ENCODE measurements around the gene PRSS2. TPM values are rescaled to one million over a fixed set of nuclear protein-coding genes. Genes with fewer than 3 reads are reported as not detected.

PRSS2 gene
- total and polyA plus RNA-seq, 2 donors (not counting 1 experiment from before 2014, with no cell fraction given), result not detected

GRCh38 chr7:142807855-142808460, 37.2 kb downstream of the PRSS2 start:
- WGBS (ENCODE audit: insufficient coverage), result no CpG with 5 or more reads among the region's 3 CpGs
- peaks cover 21% of the 10 kb centered on the region for H3K79me2 ChIP-seq (ENCODE audit: control insufficient read depth, insufficient read depth, low read length)

More at GRCh38 chr7:142807855-142808460, 37.2 kb downstream of the PRSS2 start:
- ChIA-PET POLR2A (interaction anchor here (0.8 to 14.1 kb wide), 6 partner anchors 17 to 455 kb away, joined by 3 to 961 read pairs (median 4); partner anchors contain the start of genes EPHB6, GSTK1 and PRSS2), CTCF (interaction anchor here (1.0 to 19.1 kb wide), 7 partner anchors 10 to 196 kb away, joined by 3 to 1138 read pairs (median 57); partner anchors contain the start of genes EPHB6 and PRSS2)
- peak overlapping the region in 1 of 5 experiments; percentile 34 for H3K4me3 ChIP-seq (ENCODE audit: control extremely low read depth in 1 of 5, extremely low read depth in 1 of 5, insufficient read depth in 1 of 5, low read depth in 2 of 5, low read length in 4 of 5)
- H3K27ac Mint-ChIP-seq, result peak overlapping the region; percentile 100
- peak overlapping the region; percentile 63 for H3K4me2 ChIP-seq (replicated peaks; ENCODE audit: low read depth, low read length, poor library complexity, severe bottlenecking)
- H4K20me1 ChIP-seq (ENCODE audit: control insufficient read depth, insufficient read depth, low read length, poor library complexity, severe bottlenecking), result no peaks in the 10 kb centered on the region
- no peaks in the 10 kb centered on the region for H3K9me3 Mint-ChIP-seq (ENCODE audit: insufficient read depth)
- no peak overlapping the region for H2AFZ ChIP-seq (ENCODE audit: insufficient read depth, low read depth, low read length, poor library complexity, severe bottlenecking)
- no peaks in the 10 kb centered on the region for H3K27me3 Mint-ChIP-seq
- intact Hi-C loops (cut with micrococcal nuclease), result loop anchor here (1.0 to 5.0 kb wide), 3 partner anchors 10 to 574 kb away; partner anchors contain the start of genes CASP2 and ZYX
- TF ChIP-seq CTCF (IDR thresholded peaks at IDR 0.05) (no peak), EZH2 (IDR thresholded peaks at IDR 0.05; ENCODE audit: borderline replicate concordance, insufficient read depth, low read depth, low read length, poor library complexity, severe bottlenecking) (no peak)
- no peaks in the 10 kb centered on the region for H3K9me3 ChIP-seq (ENCODE audit: control extremely low read depth in 1 of 3, control insufficient read depth in 2 of 3, insufficient read depth in 1 of 3, low read length in 2 of 3)
- peaks cover 1 to 6% of the 10 kb centered on the region in 2 experiments for H3K36me3 ChIP-seq (replicated peaks in 1 of 2; ENCODE audit: control extremely low read depth in 1 of 2, control insufficient read depth in 1 of 2, extremely low read depth in 1 of 2, insufficient read depth in 2 of 2, low read length in 1 of 2)
- peak overlapping the region; percentile 95 to 99 for H3K27ac ChIP-seq (ENCODE audit: low read length in 2 of 2)
- ATAC-seq (ENCODE audit: low read depth) (no peak), DNase-seq (peak; percentile 54)
- peaks cover 89 to 91% of the 10 kb centered on the region in 2 donors for H3K4me1 ChIP-seq (ENCODE audit: control insufficient read depth in 2 of 2, insufficient read depth in 2 of 2, low read length in 2 of 2)
- H3K9ac ChIP-seq (ENCODE audit: low read length), result peak overlapping the region; percentile 49
- no peaks in the 10 kb centered on the region for H3K27me3 ChIP-seq (replicated peaks in 1 of 4; ENCODE audit: control extremely low read depth in 1 of 4, control insufficient read depth in 3 of 4, insufficient read depth in 4 of 4, low read length in 3 of 4)
- H3K4me3 Mint-ChIP-seq, result peak overlapping the region; percentile 74
- peaks cover 97% of the 10 kb centered on the region for H3K4me1 Mint-ChIP-seq
